Measurements from ENCODE around the gene CHRDL1.

GRCh38 chrX:110722135-110722534 is 73.5 kb downstream of the CHRDL1 start:
- TF ChIP-seq POLR2A (IDR thresholded peaks at IDR 0.05) (no peak), CTCF (IDR thresholded peaks at IDR 0.05) (no peak)

Measured in uterus (tissue), 2 donors.